Psoas muscle (tissue), 8 donors: ENCODE results near the gene MYRIP. TPM values are rescaled to one million over a fixed set of nuclear protein-coding genes. Genes with fewer than 3 reads are reported as not detected.

Source experiments
- ATAC-seq, 4 donors: fragments of 200-7000 bp; cut with Tn5 transposase; one replicate each; pipeline ENCODE4 v1.9.1; 2020; ENCODE audit warnings: moderate library complexity in 3 of 4, mild to moderate bottlenecking in 2 of 4
- DNase-seq, 2 donors: peaks; one replicate each; pipeline ENCODE4 v3.0.0-alpha.2; 2020
- H3K27ac ChIP-seq: fragments of 200-600 bp; one replicate; pipeline ENCODE4 v1.8.0; 2022
- H3K27me3 ChIP-seq, 3 donors: fragments of 200-600 bp in 1 of 3; one replicate each; pipeline versions ENCODE4 v1.6.1 to v1.8.0; 2013 to 2022; ENCODE audit warnings: low read length in 2 of 3, mild to moderate bottlenecking in 2 of 3, moderate library complexity in 1 of 3; ENCODE audit not compliant: insufficient read depth in 3 of 3
- H3K36me3 ChIP-seq, 2 donors: fragments of 200-600 bp in 1 of 2; one replicate each; pipeline versions ENCODE4 v1.6.1 to v1.8.0; 2013 to 2022; ENCODE audit warnings: low read depth in 1 of 2, mild to moderate bottlenecking in 1 of 2, moderate library complexity in 1 of 2; ENCODE audit not compliant: insufficient read depth in 1 of 2
- H3K4me1 ChIP-seq: fragments of 200-600 bp; one replicate; pipeline ENCODE4 v1.8.0; 2022
- H3K4me3 ChIP-seq: fragments of 200-600 bp; one replicate; pipeline ENCODE4 v1.8.0; 2022; ENCODE audit warnings: mild to moderate bottlenecking
- H3K9me3 ChIP-seq: fragments of 200-600 bp; one replicate; pipeline ENCODE4 v1.8.0; 2022
- WGBS, 3 donors: extraction: QIAGEN DNeasy Blood & Tissue Kit; methylation state at CpG; one replicate each; pipeline versions ENCODE4 v1.1.6 to v1.1.7; 2013; 5-methylcytosine and 5-hydroxymethylcytosine counted together
- intact Hi-C, 2 donors: fragments of 100-400 bp; cut with DNase I; formaldehyde crosslinking; loops; one replicate each; pipeline versions ENCODE4 v1.11.0 to v1.14.2; 2022
- polyA plus RNA-seq, 3 donors: library from polyadenylated mRNA; stranded (reverse); fragments of 200-250 nt; gene quantifications; one replicate each; pipeline ENCODE4 v1.2.3, GENCODE V29; 2013
- total RNA-seq, 4 donors: library from RNA; stranded (reverse); fragmentation: NEBNext Ultra II Directional in 2 of 4; extraction: Animal tissue kit (Norgen Biotek cat#: 25700) in 2 of 4; gene quantifications; one replicate each; pipeline versions ENCODE4 v1.2.1 to v1.2.4, GENCODE V29; 2021 to 2023
- TF ChIP-seq, protein P1 (sequence below): fragments of 200-600 bp; IDR thresholded peaks from one replicate; pipeline ENCODE4 v1.8.0; 2022; ENCODE audit warnings: antibody characterized with exemption
- donor health status: healthy with polysubstance abuse.
- donor health status: DM: no; HTN: no; CAD: no; lungs with moderate emphysema.
- donor health status: Bipolar disorder and iron deficiency.
- donor health status: healthy.
- donor health status: DM: yes; HTN: yes; CAD: no.
- donor health status: DM: no; HTN: no; CAD: no.
- donor health status: DM: no; HTN: no; CAD: no.
- donor health status: DM: yes; HTN: yes; CAD: no.

The MYRIP gene
- total and polyA plus RNA-seq, 7 donors: 0.35 to 2.8 (median 1.1) TPM

DNA sequence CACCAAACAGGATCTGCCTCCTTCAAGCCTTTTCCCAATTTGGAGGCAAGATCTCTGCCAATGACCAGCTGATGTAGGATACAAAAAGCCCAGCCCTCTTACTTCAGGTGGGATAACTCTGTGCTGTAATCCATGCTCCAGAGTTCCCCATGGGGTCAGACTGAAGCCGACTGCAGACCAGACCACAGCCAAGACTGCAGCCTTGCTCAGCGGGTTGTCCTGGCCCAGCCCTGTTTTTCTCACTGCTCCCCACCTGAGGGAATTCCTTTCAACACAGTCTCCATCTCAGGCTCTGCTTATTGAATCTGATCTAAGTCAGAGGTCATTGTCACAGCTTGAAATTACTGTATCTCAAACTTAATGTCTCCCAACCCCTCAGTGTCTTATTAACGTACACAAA lies 207.0 kb downstream of the MYRIP start:
- intact Hi-C loops: no loop called here
- no peak for ATAC-seq
- H3K4me3 ChIP-seq: no peak overlapping the region
- H3K27ac ChIP-seq: no peak overlapping the region
- 65 to 78% (median 68%) methylated on average over 3 of the region's 3 CpGs for WGBS, 3 donors
- TF ChIP-seq, protein P1, sequence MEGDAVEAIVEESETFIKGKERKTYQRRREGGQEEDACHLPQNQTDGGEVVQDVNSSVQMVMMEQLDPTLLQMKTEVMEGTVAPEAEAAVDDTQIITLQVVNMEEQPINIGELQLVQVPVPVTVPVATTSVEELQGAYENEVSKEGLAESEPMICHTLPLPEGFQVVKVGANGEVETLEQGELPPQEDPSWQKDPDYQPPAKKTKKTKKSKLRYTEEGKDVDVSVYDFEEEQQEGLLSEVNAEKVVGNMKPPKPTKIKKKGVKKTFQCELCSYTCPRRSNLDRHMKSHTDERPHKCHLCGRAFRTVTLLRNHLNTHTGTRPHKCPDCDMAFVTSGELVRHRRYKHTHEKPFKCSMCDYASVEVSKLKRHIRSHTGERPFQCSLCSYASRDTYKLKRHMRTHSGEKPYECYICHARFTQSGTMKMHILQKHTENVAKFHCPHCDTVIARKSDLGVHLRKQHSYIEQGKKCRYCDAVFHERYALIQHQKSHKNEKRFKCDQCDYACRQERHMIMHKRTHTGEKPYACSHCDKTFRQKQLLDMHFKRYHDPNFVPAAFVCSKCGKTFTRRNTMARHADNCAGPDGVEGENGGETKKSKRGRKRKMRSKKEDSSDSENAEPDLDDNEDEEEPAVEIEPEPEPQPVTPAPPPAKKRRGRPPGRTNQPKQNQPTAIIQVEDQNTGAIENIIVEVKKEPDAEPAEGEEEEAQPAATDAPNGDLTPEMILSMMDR: no peak
- no peaks in the 10 kb centered on the region for H3K4me1 ChIP-seq
- no peaks in the 10 kb centered on the region for H3K9me3 ChIP-seq
- no peak for DNase-seq
- no peaks in the 10 kb centered on the region for H3K36me3 ChIP-seq
- H3K27me3 ChIP-seq: no peaks in the 10 kb centered on the region

GRCh38 chr3:40018369-40018768 lies 209.0 kb downstream of the MYRIP start:
- Histone ChIP-seq H3K36me3 (no peaks in the 10 kb centered on the region), H3K4me3 (no peak overlapping the region), H3K27me3 (no peaks in the 10 kb centered on the region), H3K27ac (no peak overlapping the region), H3K4me1 (no peaks in the 10 kb centered on the region), H3K9me3 (no peaks in the 10 kb centered on the region)
- intact Hi-C loops: no loop called here
- no peak for ATAC-seq
- DNase-seq: no peak
- TF ChIP-seq, protein P1: no peak
- 73 to 84% (median 81%) methylated on average over 2 of the region's 2 CpGs for WGBS, 3 donors

DNA sequence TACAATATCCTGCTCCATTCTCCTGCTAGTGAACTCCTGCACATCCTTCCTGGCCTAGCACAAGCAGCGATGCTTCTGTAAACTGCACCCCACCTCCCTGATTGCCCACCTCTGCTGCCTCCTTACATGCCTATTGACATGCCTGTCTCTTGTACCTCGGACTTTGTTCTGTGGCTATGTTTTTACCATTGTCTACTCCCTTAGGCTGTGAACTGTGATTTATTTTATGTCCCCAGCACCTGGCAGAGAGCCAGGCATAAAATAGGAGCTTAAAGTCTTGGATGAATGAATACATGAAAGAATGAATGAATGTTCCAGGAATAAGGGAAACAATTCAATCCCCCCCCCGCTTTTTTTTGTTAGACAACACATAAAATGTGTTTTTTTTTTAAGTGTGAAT lies 210.0 kb downstream of the MYRIP start:
- no peaks in the 10 kb centered on the region for H3K9me3 ChIP-seq
- H3K4me1 ChIP-seq: no peaks in the 10 kb centered on the region
- intact Hi-C loops: no loop called here
- ATAC-seq (no peak), DNase-seq (no peak)
- no peaks in the 10 kb centered on the region for H3K36me3 ChIP-seq
- WGBS, 3 donors: 58 to 70% (median 69%) methylated on average over 3 of the region's 3 CpGs
- no peak overlapping the region for H3K4me3 ChIP-seq
- no peak overlapping the region for H3K27ac ChIP-seq
- H3K27me3 ChIP-seq: no peaks in the 10 kb centered on the region
- TF ChIP-seq, protein P1: no peak

DNA sequence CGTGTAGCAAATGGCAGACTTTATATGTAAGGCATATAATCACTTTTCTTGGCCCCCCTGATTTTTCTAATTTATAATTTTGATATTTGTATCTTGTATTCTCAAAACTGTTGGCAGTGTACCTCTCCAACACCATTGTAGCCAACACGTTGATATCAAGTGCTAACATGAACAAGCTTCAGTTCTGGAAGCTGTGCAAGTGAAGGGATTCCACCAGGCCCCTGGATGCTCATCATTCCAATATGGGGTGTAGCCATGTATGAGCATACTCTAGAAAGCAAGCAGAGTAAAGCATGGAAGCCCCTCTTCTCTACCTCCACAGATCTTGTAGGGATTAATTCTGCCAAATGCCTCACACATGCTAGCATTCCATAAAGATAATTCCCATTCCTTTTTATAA lies 211.3 kb downstream of the MYRIP start:
- 63 to 64% (median 63%) methylated on average over 2 of the region's 2 CpGs for WGBS, 3 donors
- TF ChIP-seq, protein P1: no peak

DNA sequence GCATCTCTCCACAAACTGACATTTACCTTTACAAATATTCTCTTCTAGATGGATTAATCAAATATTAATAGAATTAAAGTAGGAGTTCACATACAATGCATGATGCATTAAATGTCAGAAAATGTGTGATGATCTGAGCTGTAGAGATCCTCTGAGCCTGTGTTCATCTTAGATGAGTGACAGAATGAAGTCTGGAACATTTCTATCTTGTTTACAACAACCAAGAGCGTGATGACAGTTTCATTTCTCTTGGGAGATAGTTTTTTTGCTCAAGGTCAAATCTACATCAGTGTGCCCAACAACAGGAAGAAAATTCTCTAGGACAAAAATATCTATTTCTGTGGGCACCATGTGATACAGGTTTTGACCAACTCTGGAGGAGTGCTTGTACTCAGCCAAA lies 211.9 kb downstream of the MYRIP start:
- DNase-seq (no peak), ATAC-seq (no peak)
- no peak overlapping the region for H3K27ac ChIP-seq
- H3K9me3 ChIP-seq: peaks cover 5% of the 10 kb centered on the region
- 40 to 54% (median 52%) methylated on average over 1 of the region's 1 CpG for WGBS, 3 donors
- intact Hi-C loops: no loop called here
- H3K4me3 ChIP-seq: no peak overlapping the region
- TF ChIP-seq, protein P1: no peak
- H3K4me1 ChIP-seq: no peaks in the 10 kb centered on the region
- H3K36me3 ChIP-seq: no peaks in the 10 kb centered on the region
- no peaks in the 10 kb centered on the region for H3K27me3 ChIP-seq

More for the DNA sequence above, 211.3 kb downstream of the MYRIP start:
- Histone ChIP-seq H3K36me3 (no peaks in the 10 kb centered on the region), H3K27me3 (no peaks in the 10 kb centered on the region), H3K4me1 (no peaks in the 10 kb centered on the region), H3K9me3 (peaks cover under 1% of the 10 kb centered on the region), H3K27ac (no peak overlapping the region), H3K4me3 (no peak overlapping the region)
- no peak for DNase-seq
- ATAC-seq: no peak
- intact Hi-C loops: no loop called here
